HCEC 1CT (cell line): ENCODE data around the gene CAMK2D.
A peak's percentile ranks its signal among the peaks of the same experiment; 100 is the strongest.

Source experiments
- DNase-seq: peaks from one replicate; pipeline ENCODE4 v3.0.0-alpha.2; 2017

The CAMK2D gene

GRCh38 chr4:113635739-113636437 lies 125.7 kb downstream of the CAMK2D start:
- peak; percentile 42 for DNase-seq

GRCh38 chr4:113634081-113634969 lies 127.2 kb downstream of the CAMK2D start:
- no peak for DNase-seq

GRCh38 chr4:113633467-113633866 lies 128.1 kb downstream of the CAMK2D start:
- no peak for DNase-seq

- DNase-seq, result no peak
These were observed 132.8 kb downstream of the CAMK2D start for GRCh38 chr4:113628711-113629110.

GRCh38 chr4:113627321-113627720 lies 134.2 kb downstream of the CAMK2D start:
- no peak for DNase-seq

GRCh38 chr4:113625902-113626301 lies 135.6 kb downstream of the CAMK2D start:
- DNase-seq, result no peak

- DNase-seq, result no peak
These were observed 138.2 kb downstream of the CAMK2D start for GRCh38 chr4:113623274-113623894.

- DNase-seq, result no peak
These were observed 139.9 kb downstream of the CAMK2D start for GRCh38 chr4:113621633-113622032.

- DNase-seq, result no peak
These were observed 141.5 kb downstream of the CAMK2D start for GRCh38 chr4:113620032-113620431.

- no peak for DNase-seq
These were observed 142.0 kb downstream of the CAMK2D start for GRCh38 chr4:113619526-113619925.

GRCh38 chr4:113618205-113618604 lies 143.3 kb downstream of the CAMK2D start:
- DNase-seq, result no peak

GRCh38 chr4:113617195-113617594 lies 144.3 kb downstream of the CAMK2D start:
- no peak for DNase-seq

- DNase-seq, result no peak
These were observed 145.1 kb downstream of the CAMK2D start for GRCh38 chr4:113616443-113616842.

- no peak for DNase-seq
These were observed 147.1 kb downstream of the CAMK2D start for GRCh38 chr4:113614414-113614813.

GRCh38 chr4:113613503-113613902 lies 148.0 kb downstream of the CAMK2D start:
- DNase-seq, result no peak

- DNase-seq, result no peak
These were observed 151.0 kb downstream of the CAMK2D start for GRCh38 chr4:113610537-113610936.

- no peak for DNase-seq
These were observed 153.5 kb downstream of the CAMK2D start for GRCh38 chr4:113607998-113608397.

- DNase-seq, result no peak
These were observed 154.3 kb downstream of the CAMK2D start for GRCh38 chr4:113607147-113607720.

GRCh38 chr4:113604955-113605354 lies 156.6 kb downstream of the CAMK2D start:
- DNase-seq, result peak; percentile 20

- peak; percentile 2 for DNase-seq
These were observed 157.6 kb downstream of the CAMK2D start for GRCh38 chr4:113603911-113604310.

- DNase-seq, result no peak
These were observed 158.8 kb downstream of the CAMK2D start for GRCh38 chr4:113602646-113603228.

- no peak for DNase-seq
These were observed 159.9 kb downstream of the CAMK2D start for GRCh38 chr4:113601636-113602035.

- DNase-seq, result no peak
These were observed 165.1 kb downstream of the CAMK2D start for GRCh38 chr4:113596396-113596795.
